Left cardiac atrium (tissue), 4 donors: ENCODE results near the gene CPNE5. TPM values are rescaled to one million over a fixed set of nuclear protein-coding genes. Genes with fewer than 3 reads are reported as not detected.

Experiments
- ATAC-seq, 2 donors: fragments of 200-7000 bp; cut with Tn5 transposase; one replicate each; pipeline ENCODE4 v1.9.1; 2020; ENCODE audit warnings: mild to moderate bottlenecking in 2 of 2, moderate library complexity in 2 of 2
- DNase-seq: peaks from one replicate; pipeline ENCODE4 v3.0.0-alpha.2; 2020
- intact Hi-C, 2 donors: fragments of 100-400 bp; cut with DNase I; formaldehyde crosslinking; loops; one replicate each; pipeline versions ENCODE4 v1.14.1 to v1.15.1; 2022 to 2023
- total RNA-seq, 2 donors: library from RNA; stranded (reverse); fragmentation: NEBNext Ultra II Directional; extraction: Animal tissue kit (Norgen Biotek cat#: 25700); gene quantifications; one replicate each; pipeline ENCODE4 v1.2.1, GENCODE V29; 2021
- donor health status: DM: no; HTN: yes; CAD: no.
- donor health status: DM: no; HTN: yes; CAD: no; lungs with severe emphysema.
- donor health status: DM: yes; HTN: yes; CAD: no.
- donor health status: Dilated cardiomyopathy.

The CPNE5 gene
- total RNA-seq, 2 donors from 2014 or later = 14.7 to 63.5 TPM

GRCh38 chr6:36783603-36784375, 55.5 kb downstream of the CPNE5 start:
- no peak for DNase-seq
- intact Hi-C loops = no loop called here
- ATAC-seq = peak in 1 of 2 donors; percentile 45

DNA sequence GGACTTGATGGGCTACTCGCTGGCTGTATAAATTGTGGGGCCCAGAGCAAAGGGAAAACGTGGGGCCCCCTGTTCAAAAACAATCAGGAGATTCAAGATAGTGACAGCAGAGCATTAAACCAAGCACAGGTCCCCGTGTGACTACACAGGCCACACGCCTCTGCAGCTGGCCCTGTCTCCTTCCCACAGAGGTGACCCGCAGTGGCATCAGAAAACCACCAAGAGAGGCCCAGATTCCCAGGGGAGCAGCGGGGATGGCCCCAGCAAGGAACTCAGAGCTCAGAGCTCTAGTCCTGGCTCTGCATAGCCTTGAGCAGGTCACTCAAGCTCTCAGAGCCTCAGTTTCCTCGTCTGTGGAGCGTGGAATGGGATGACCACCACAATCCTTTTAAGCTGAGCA, 57.6 kb downstream of the CPNE5 start:
- no peak for ATAC-seq
- intact Hi-C loops = no loop called here
- DNase-seq = no peak

DNA sequence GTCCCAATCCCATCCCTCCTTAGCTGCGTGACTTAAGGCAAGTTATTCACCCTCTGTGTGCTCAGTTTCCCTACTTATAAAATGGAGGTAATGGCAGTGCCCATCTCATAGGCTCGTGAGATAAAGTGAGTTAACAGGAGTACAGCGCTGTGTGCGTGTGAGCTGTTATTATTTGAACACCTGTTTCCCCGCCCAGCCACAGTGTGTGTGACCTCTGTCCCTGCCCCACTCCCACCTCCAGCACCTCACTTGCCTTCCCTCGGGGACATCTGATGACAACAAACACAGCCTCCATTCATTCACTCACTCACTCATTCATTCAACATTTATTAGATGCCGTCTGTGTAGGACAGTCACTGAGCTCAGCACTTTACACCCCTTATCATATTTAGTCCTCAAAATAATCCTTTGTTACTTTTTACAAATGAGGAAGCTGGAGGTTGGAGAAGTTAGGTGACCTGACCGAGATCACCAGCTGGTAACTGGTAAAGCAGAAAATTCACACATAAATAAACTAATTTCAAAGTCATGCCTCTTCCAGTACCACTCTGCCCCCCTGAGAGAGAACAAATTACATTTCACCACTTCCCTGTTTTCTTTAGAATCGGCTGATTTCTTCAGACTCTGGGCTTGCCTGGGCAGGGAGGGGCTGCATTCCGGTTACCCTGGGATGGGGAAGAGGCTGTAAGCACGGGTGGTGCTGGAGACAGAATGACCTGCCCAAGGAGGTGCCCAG, 58.6 kb downstream of the CPNE5 start:
- no peak for DNase-seq
- no peak for ATAC-seq
- intact Hi-C loops = no loop called here

GRCh38 chr6:36779227-36779626, 60.0 kb downstream of the CPNE5 start:
- DNase-seq (no peak), ATAC-seq (no peak)
- intact Hi-C loops = loop anchor here in 1 of 2 donors (10.0 kb wide), 1 partner anchor 56 kb away; the partner anchor contains the start of gene CPNE5

- intact Hi-C loops = loop anchor here in 1 of 2 donors (10.0 kb wide), 1 partner anchor 57 kb away; the partner anchor contains the start of gene CPNE5
- no peak for ATAC-seq
- DNase-seq = no peak
These were observed 61.4 kb downstream of the CPNE5 start for GRCh38 chr6:36777801-36778200.

- intact Hi-C loops = loop anchor here in 1 of 2 donors (10.0 kb wide), 1 partner anchor 59 kb away; the partner anchor contains the start of gene CPNE5
- no peak for DNase-seq
- ATAC-seq = no peak
These were observed 63.1 kb downstream of the CPNE5 start for GRCh38 chr6:36776167-36776566.

DNA sequence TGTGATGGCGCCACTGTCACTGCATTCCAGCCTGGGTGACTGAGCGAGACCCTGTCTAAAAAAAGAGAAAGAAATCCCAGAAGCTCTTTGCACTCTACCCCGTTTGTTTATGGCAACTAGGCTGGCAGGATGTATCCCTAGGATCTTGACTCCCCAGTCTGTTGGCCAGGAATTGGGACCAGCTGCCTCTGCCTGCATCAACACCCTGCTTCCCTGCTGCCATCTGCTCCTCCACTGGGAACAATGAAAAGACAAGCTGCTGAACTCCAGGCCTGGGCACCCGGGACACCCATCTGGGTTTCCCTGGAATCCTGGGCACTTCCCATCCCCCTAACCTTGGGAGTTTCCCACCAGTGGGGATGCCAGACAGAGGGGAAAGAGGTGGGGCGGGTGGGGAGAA, 64.9 kb downstream of the CPNE5 start:
- ATAC-seq = no peak
- no peak for DNase-seq
- intact Hi-C loops = loop anchor here in 1 of 2 donors (10.0 kb wide), 1 partner anchor 60 kb away; the partner anchor contains the start of gene CPNE5

DNA sequence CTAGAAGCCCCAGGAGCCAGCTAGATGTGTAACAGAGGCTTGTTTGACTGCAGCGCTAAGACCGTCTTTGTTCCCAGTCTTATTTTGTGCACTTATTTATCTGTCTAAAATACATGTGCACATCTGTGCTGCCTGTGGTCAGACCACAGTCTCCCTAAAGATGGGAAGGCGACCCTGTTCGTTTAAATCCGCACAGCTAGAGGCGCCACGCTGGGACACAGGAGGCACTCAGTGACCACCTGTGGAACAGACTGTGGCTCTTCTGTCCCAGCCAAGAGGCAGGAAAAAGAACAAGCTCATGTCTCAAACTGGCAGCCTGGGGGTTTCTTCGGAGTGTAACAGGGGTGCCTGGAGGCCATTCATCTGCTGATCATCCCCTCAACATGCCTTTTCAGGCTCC, 66.8 kb downstream of the CPNE5 start:
- no peak for DNase-seq
- intact Hi-C loops = loop anchor here in 1 of 2 donors (10.0 kb wide), 1 partner anchor 62 kb away; the partner anchor contains the start of gene CPNE5
- ATAC-seq = no peak

- intact Hi-C loops = loop anchor here in 1 of 2 donors (10.0 kb wide), 1 partner anchor 64 kb away; the partner anchor contains the start of gene CPNE5
- no peak for ATAC-seq
These were observed 68.1 kb downstream of the CPNE5 start for GRCh38 chr6:36771145-36771544.

DNA sequence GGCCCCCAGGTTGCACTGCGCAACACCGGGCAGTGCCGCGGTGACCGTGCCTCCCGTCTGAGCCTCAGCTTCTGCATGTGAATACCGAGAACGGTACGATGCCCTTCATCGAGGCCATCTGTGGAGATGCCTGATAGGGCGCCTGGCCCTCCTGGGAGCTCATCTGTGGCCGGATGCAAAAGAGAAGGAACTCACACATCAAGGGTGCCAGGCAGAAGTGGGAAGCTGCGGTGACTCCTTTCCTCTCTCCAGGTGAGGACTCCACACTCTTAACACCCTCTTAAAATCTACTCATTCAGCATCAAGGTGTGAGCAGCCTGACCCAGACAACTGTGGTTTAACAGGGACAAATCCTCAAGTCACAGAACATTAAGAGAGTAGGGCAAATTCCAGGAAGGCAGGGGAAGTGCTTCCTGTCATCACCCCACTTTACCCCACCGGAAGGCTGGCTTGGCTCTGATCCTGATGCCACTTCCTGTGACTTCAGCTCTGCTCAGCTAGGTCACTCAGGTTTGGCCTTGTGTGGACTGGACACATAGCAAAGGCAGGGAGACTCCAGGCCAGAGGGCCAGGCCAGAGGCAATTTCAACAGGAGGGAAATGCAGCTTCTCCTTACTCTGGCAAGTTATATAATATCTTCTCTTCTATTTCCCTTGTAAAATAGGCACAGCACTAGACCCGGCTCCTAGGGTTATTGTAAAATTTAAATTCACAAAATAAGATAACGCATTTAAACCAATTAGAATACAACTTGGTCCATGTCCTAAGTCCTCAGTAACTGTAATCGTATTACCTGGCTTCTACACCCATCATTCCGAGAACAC, 69.4 kb downstream of the CPNE5 start:
- ATAC-seq = peak; percentile 2 to 21
- intact Hi-C loops = loop anchor here (2.0 to 10.0 kb wide), 4 partner anchors 65 to 247 kb away; partner anchors contain the start of gene CPNE5 (in 1 of the 2)
- no peak for DNase-seq

More at GRCh38 chr6:36771145-36771544, 68.1 kb downstream of the CPNE5 start:
- no peak for DNase-seq

- DNase-seq (peak; percentile 39), ATAC-seq (peak; percentile 53 to 63)
- intact Hi-C loops = loop anchor here (2.0 to 5.0 kb wide), 3 partner anchors 82 to 248 kb away; no protein-coding TSS in a partner anchor
These were observed 70.0 kb downstream of the CPNE5 start for GRCh38 chr6:36769183-36769675.

DNA sequence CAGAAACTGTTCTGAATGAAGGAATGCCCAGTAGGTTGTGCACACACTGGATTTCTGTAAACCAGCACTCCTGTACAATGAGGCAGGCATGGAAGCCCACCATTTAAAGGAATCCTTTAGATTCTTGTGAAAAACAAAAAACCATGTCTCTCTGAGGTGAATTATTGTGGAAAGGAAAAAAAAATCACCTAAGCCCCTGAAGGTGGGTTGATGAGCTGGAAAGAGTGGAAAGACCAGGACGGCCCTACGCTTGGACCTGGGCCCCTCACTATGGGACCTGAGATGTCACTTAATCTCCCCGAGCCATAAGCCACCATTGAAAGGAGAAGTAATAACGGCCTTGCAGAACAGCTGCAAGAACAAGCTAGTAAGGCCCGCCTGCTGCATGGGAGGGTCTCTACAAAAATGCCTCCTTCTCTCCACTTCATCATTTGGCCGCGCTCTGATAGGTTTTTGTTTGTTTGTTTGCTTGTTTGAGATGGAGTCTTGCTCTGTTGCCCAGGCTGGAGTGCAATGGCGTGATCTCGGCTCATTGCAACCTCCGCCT, 72.8 kb downstream of the CPNE5 start:
- ATAC-seq = no peak
- intact Hi-C loops = loop anchor here (2.0 to 5.0 kb wide), 3 partner anchors 86 to 251 kb away; no protein-coding TSS in a partner anchor
- no peak for DNase-seq

GRCh38 chr6:36765594-36766398, 73.4 kb downstream of the CPNE5 start:
- ATAC-seq (peak; percentile 63 to 73), DNase-seq (peak; percentile 85)
- intact Hi-C loops = loop anchor here (2.0 to 5.0 kb wide), 3 partner anchors 87 to 252 kb away; no protein-coding TSS in a partner anchor

GRCh38 chr6:36765190-36765589, 74.1 kb downstream of the CPNE5 start:
- DNase-seq (no peak), ATAC-seq (no peak)
- intact Hi-C loops = loop anchor here in 1 of 2 donors (5.0 kb wide), 2 partner anchors 87 to 252 kb away; no protein-coding TSS in a partner anchor

DNA sequence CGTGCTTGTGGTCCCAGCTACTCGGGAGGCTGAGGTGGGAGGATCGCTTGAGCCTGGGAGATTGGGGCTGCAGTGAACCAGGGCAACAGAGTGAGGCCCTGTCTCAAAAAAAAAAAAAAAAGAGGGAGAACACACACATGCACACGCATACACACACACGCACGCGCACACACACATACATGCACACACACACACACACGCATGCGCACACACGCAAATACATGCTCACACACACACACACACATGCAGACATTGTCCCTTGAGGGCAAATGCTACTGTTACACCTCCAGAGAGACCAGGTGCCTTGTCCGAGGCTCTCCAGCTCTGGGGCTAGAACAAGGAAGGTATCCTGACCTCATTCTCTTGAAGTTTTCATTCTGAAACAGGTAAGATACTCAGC, 77.1 kb downstream of the CPNE5 start:
- no peak for ATAC-seq
- intact Hi-C loops = no loop called here
- no peak for DNase-seq

DNA sequence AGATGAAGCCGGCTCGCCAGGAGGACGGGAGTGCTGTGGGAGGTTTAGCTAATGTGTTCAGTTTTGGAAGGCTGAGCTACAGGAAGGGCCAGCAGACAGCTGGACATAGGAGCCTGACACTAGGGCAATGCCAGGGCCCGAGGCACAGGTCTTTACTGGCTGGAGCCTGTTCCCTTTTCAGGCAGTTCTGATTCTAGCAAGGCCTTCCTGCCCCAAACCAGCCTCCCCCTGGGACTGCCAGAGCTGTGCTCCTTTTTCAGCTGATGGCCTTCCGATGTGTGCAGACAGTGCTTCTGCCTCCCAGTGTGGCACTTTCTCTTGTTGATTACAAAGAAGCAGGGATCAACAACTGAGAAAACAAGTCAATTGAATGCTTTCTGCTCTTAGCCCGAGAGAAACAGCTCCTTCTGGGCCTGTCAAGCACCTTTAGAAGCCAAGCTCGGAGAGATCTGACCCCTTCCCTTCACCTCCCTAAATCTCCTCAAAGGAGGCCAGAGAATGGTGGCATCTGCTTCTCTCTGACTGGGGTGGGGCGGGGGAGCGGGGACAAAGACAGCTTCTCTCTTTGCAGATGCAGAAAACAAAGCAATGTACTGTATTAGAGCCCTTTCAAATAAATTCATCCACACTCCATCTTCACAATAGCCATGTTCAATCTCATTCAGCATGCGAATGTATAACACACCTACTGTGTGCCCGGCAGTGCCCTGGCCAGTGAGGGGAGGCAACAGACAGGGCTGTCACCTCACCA, 78.4 kb downstream of the CPNE5 start:
- ATAC-seq = no peak
- intact Hi-C loops = no loop called here
- DNase-seq = no peak
